T-cell (primary cell): ENCODE data around the gene CXCL8. TPM values are rescaled to one million over a fixed set of nuclear protein-coding genes. Genes with fewer than 3 reads are reported as not detected.
"Not testable (repeated sequence)": the region's sequence is repeated elsewhere in the genome, so short reads cannot be mapped to it uniquely, and the experiment has no call there.

Source experiments
- ATAC-seq, 4 experiments: fragments of 200-7000 bp in 3 of 4; fragments of 150-1000 bp in 1 of 4; cut with Tn5 transposase; replicated peaks in 1 of 4; 1 replicate in 3 of 4; 2 replicates in 1 of 4; pipeline ENCODE4 v1.10.0; 2021; ENCODE audit warnings: moderate library complexity in 3 of 4, mild to moderate bottlenecking in 2 of 4, moderate number of reproducible peaks in 1 of 4
- CTCF ChIA-PET, 2 donors: fragments of 300-600 bp; sonication (Branson Sonifier 250); formaldehyde crosslinking; loops; one replicate each; lab custom pipeline; 2022; ENCODE audit warnings: antibody characterized with exemption in 2 of 2; lab: Charles Lee
- POLR2A ChIA-PET, 2 donors: fragments of 300-600 bp; sonication (Branson Sonifier 250); formaldehyde crosslinking; loops; one replicate each; lab custom pipeline; 2022; ENCODE audit warnings: antibody characterized with exemption in 2 of 2; lab: Charles Lee
- DNase-seq, 35 experiments: peaks; one replicate each; pipeline versions ENCODE4 v3.0.0 to v3.0.0-alpha.2; 2013 to 2023
- H3K27ac ChIP-seq: one replicate; pipeline ENCODE4 v1.5.1; 2013; ENCODE audit warnings: low read length
- H3K27me3 ChIP-seq, 2 experiments: replicated peaks in 1 of 2; 1 replicate in 1 of 2; 2 replicates in 1 of 2; pipeline versions ENCODE4 v1.6.1 to v1.7.0; 2013; ENCODE audit warnings: low read length in 1 of 2, mixed read lengths in 1 of 2; ENCODE audit not compliant: control insufficient read depth in 2 of 2, insufficient read depth in 2 of 2; ENCODE audit errors: extremely low read depth in 1 of 2
- H3K36me3 ChIP-seq, 2 donors: 1 replicate in 1 of 2; 2 replicates in 1 of 2; pipeline versions ENCODE4 v1.6.1 to v1.7.0; 2013; ENCODE audit warnings: low read length in 1 of 2; ENCODE audit not compliant: control insufficient read depth in 2 of 2, insufficient read depth in 1 of 2; ENCODE audit errors: extremely low read depth in 1 of 2
- H3K4me1 ChIP-seq, 2 experiments: 1 replicate in 1 of 2; 2 replicates in 1 of 2; pipeline versions ENCODE4 v1.6.1 to v1.7.0; 2013; ENCODE audit warnings: low read length in 2 of 2, mixed read lengths in 1 of 2; ENCODE audit not compliant: insufficient read depth in 2 of 2, control insufficient read depth in 1 of 2; ENCODE audit errors: extremely low read depth in 1 of 2
- H3K4me3 ChIP-seq, 2 donors: 1 replicate in 1 of 2; 2 replicates in 1 of 2; pipeline versions ENCODE4 v1.5.1 to v1.7.0; 2013; ENCODE audit warnings: mild to moderate bottlenecking in 2 of 2, low read length in 1 of 2, moderate library complexity in 1 of 2; ENCODE audit not compliant: control insufficient read depth in 1 of 2; ENCODE audit errors: extremely low read depth in 1 of 2
- H3K9me3 ChIP-seq: 2 replicates; pipeline ENCODE4 v1.7.0; 2013
- H3K27ac Mint-ChIP-seq, 2 donors: one replicate each; pipeline ENCODE4 v1.8.0; 2020 to 2021; ENCODE audit warnings: mild to moderate bottlenecking in 2 of 2, mixed read lengths in 2 of 2
- H3K27me3 Mint-ChIP-seq, 2 donors: one replicate each; pipeline ENCODE4 v1.8.0; 2021 to 2022; ENCODE audit warnings: mixed read lengths in 2 of 2
- H3K36me3 Mint-ChIP-seq: one replicate; pipeline ENCODE4 v1.8.0; 2021; ENCODE audit warnings: mixed read lengths
- H3K4me1 Mint-ChIP-seq, 3 donors: one replicate each; pipeline ENCODE4 v1.8.0; 2020 to 2022; ENCODE audit warnings: mixed read lengths in 3 of 3, mild to moderate bottlenecking in 1 of 3
- H3K4me3 Mint-ChIP-seq, 3 donors: one replicate each; pipeline ENCODE4 v1.8.0; 2020 to 2022; ENCODE audit warnings: mild to moderate bottlenecking in 3 of 3, mixed read lengths in 3 of 3, moderate library complexity in 3 of 3
- H3K9me3 Mint-ChIP-seq, 3 donors: one replicate each; pipeline ENCODE4 v1.8.0; 2020 to 2022; ENCODE audit warnings: mixed read lengths in 3 of 3
- WGBS: methylation state at CpG from one replicate; pipeline ENCODE4 v1.1.5; 2013; ENCODE audit warnings: missing lambda C conversion rate; ENCODE audit not compliant: insufficient coverage; 5-methylcytosine and 5-hydroxymethylcytosine counted together
- total RNA-seq, 35 experiments: library from RNA in 6 of 35; stranded (reverse) in 6 of 35; fragments of 120-200 nt in 1 of 35; gene quantifications; one replicate each; pipeline versions ENCODE4 v1.2.1 to v1.2.4 and lab custom pipeline; 2013 to 2026

CXCL8 gene
- total RNA-seq (1 to 10 TPM in 1 of 5 donors, under 1 TPM in 4; 0.39 to 1.4 (median 0.67) TPM), total RNA-seq (lab: John Stamatoyannopoulos, UW) (0.05 to 214 (median 3.0) reads per million in 29 experiments)
- 0.94 TPM for total RNA-seq (2013)

- Mint-ChIP-seq H3K27ac (no peak within 1 kb of the TSS), H3K4me3 (no peak within 1 kb of the TSS), H3K36me3 (no peaks in the 10 kb centered on the region), H3K9me3 (peaks cover 0 to 4% (median 4%) of the 10 kb centered on the region in 3 donors), H3K27me3 (peaks cover 0 to 4% of the 10 kb centered on the region in 2 donors), H3K4me1 (peaks cover 0 to 4% (median 0%) of the 10 kb centered on the region in 3 donors)
- POLR2A ChIA-PET, result no interaction called here
- Histone ChIP-seq H3K4me1 (peaks cover 0 to 2% of the 10 kb centered on the region in 2 experiments), H3K9me3 (no peaks in the 10 kb centered on the region), H3K27ac (no peak within 1 kb of the TSS), H3K36me3 (no peaks in the 10 kb centered on the region), H3K4me3 (no peak within 1 kb of the TSS), H3K27me3 (no peaks in the 10 kb centered on the region)
- 0% methylated on average over 2 of the region's 7 CpGs for WGBS
- CTCF ChIA-PET, result no interaction called here
- no peak for ATAC-seq
- DNase-seq, result peak in 2 of 35 experiments; percentile 3 to 6
Measured at GRCh38 chr4:73740353-73740778, at the start of gene CXCL8. Gene CXCL8, plus strand, starts transcription at chr4:73740569. Its CDS starts 90 bp downstream, at chr4:73740659.

- H3K4me3 ChIP-seq, CTCF ChIA-PET, H3K36me3 ChIP-seq, H3K27me3 ChIP-seq, H3K27me3 Mint-ChIP-seq, POLR2A ChIA-PET, H3K27ac ChIP-seq, H3K4me1 ChIP-seq, ATAC-seq, DNase-seq, H3K4me3 Mint-ChIP-seq, H3K9me3 ChIP-seq, H3K4me1 Mint-ChIP-seq, H3K36me3 Mint-ChIP-seq, H3K27ac Mint-ChIP-seq: not testable (repeated sequence)
- peaks cover 0 to 14% (median 0%) of the 10 kb centered on the region in 3 donors for H3K9me3 Mint-ChIP-seq
- WGBS, result no CpG with 5 or more reads among the region's 4 CpGs
Measured at GRCh38 chr4:73691201-73691600, 49.2 kb upstream of the CXCL8 start.

- ChIA-PET CTCF (no interaction called here), POLR2A (no interaction called here)
- no peaks in the 10 kb centered on the region for H3K4me1 ChIP-seq
- DNase-seq (no peak), ATAC-seq (no peak)
- no peak overlapping the region for H3K4me3 ChIP-seq
- no peak overlapping the region for H3K27ac ChIP-seq
- no peaks in the 10 kb centered on the region for H3K36me3 ChIP-seq
- Mint-ChIP-seq H3K9me3 (peaks cover 0 to 14% (median 0%) of the 10 kb centered on the region in 3 donors), H3K27me3 (peaks cover 0 to 4% of the 10 kb centered on the region in 2 donors), H3K36me3 (no peaks in the 10 kb centered on the region), H3K4me3 (no peak overlapping the region), H3K4me1 (no peaks in the 10 kb centered on the region), H3K27ac (no peak overlapping the region)
- no peaks in the 10 kb centered on the region for H3K9me3 ChIP-seq
- no peaks in the 10 kb centered on the region for H3K27me3 ChIP-seq
Measured at GRCh38 chr4:73691759-73692158, 48.6 kb upstream of the CXCL8 start.

GRCh38 chr4:73692254-73692653 is 48.1 kb upstream of the CXCL8 start:
- no peaks in the 10 kb centered on the region for H3K27me3 ChIP-seq
- no peaks in the 10 kb centered on the region for H3K36me3 Mint-ChIP-seq
- no peaks in the 10 kb centered on the region for H3K4me1 Mint-ChIP-seq

GRCh38 chr4:73692701-73693100 is 47.7 kb upstream of the CXCL8 start:
- no peak overlapping the region for H3K27ac ChIP-seq
- POLR2A ChIA-PET, result interaction anchor here in 1 of 2 donors (0.6 kb wide), 1 partner anchor 429 kb away, joined by 5 read pairs; no protein-coding TSS in a partner anchor
- H3K9me3 Mint-ChIP-seq, result peaks cover 0 to 14% (median 0%) of the 10 kb centered on the region in 3 donors
- WGBS, result no CpG with 5 or more reads among the region's 2 CpGs
- CTCF ChIA-PET, result no interaction called here
- DNase-seq, result no peak
- no peak for ATAC-seq
- H3K27me3 ChIP-seq, result no peaks in the 10 kb centered on the region
- H3K4me1 Mint-ChIP-seq, result no peaks in the 10 kb centered on the region
- no peaks in the 10 kb centered on the region for H3K9me3 ChIP-seq
- H3K27ac Mint-ChIP-seq, result no peak overlapping the region
- no peaks in the 10 kb centered on the region for H3K36me3 Mint-ChIP-seq
- H3K4me3 Mint-ChIP-seq, result no peak overlapping the region
- no peak overlapping the region for H3K4me3 ChIP-seq
- H3K27me3 Mint-ChIP-seq, result no peaks in the 10 kb centered on the region
- no peaks in the 10 kb centered on the region for H3K4me1 ChIP-seq
- H3K36me3 ChIP-seq, result no peaks in the 10 kb centered on the region

More at GRCh38 chr4:73692254-73692653, 48.1 kb upstream of the CXCL8 start:
- Mint-ChIP-seq H3K27me3 (peaks cover 0 to 3% of the 10 kb centered on the region in 2 donors), H3K4me3 (no peak overlapping the region), H3K27ac (no peak overlapping the region), H3K9me3 (peaks cover 0 to 14% (median 0%) of the 10 kb centered on the region in 3 donors)
- no peaks in the 10 kb centered on the region for H3K9me3 ChIP-seq
- no peaks in the 10 kb centered on the region for H3K4me1 ChIP-seq
- WGBS, result no CpG with 5 or more reads among the region's 1 CpG
- H3K27ac ChIP-seq, result no peak overlapping the region
- no peak for DNase-seq
- POLR2A ChIA-PET, result interaction anchor here in 1 of 2 donors (0.6 kb wide), 1 partner anchor 428 kb away, joined by 5 read pairs; no protein-coding TSS in a partner anchor
- no peak overlapping the region for H3K4me3 ChIP-seq
- no peak for ATAC-seq
- CTCF ChIA-PET, result no interaction called here
- no peaks in the 10 kb centered on the region for H3K36me3 ChIP-seq

GRCh38 chr4:73693811-73694210 is 46.6 kb upstream of the CXCL8 start:
- no peak for ATAC-seq
- WGBS, result 60% methylated on average over 1 of the region's 1 CpG

More at GRCh38 chr4:73693811-73694210, 46.6 kb upstream of the CXCL8 start:
- no peak for DNase-seq
- Histone ChIP-seq H3K27ac (no peak overlapping the region), H3K4me3 (no peak overlapping the region), H3K9me3 (no peaks in the 10 kb centered on the region), H3K27me3 (no peaks in the 10 kb centered on the region), H3K4me1 (no peaks in the 10 kb centered on the region), H3K36me3 (no peaks in the 10 kb centered on the region)
- Mint-ChIP-seq H3K9me3 (peaks cover 0 to 14% (median 0%) of the 10 kb centered on the region in 3 donors), H3K4me1 (no peaks in the 10 kb centered on the region), H3K27me3 (no peaks in the 10 kb centered on the region), H3K36me3 (no peaks in the 10 kb centered on the region), H3K4me3 (no peak overlapping the region), H3K27ac (no peak overlapping the region)
- CTCF ChIA-PET, result no interaction called here
- POLR2A ChIA-PET, result no interaction called here
